Stimulated activated effector memory CD8-positive, alpha-beta T cell treated with anti-CD3 and anti-CD28 coated beads, Interleukin-12 subunit alpha, Interleukin-12 subunit beta, amount 100 ng/mL, for 72 hours (primary cell): ENCODE data around the gene STX12.
A peak's percentile ranks its signal among the peaks of the same experiment; 100 is the strongest.
"Not testable (repeated sequence)": the region's sequence is repeated elsewhere in the genome, so short reads cannot be mapped to it uniquely, and the experiment has no call there.

ENCODE experiments used
- ATAC-seq: fragments of 150-1000 bp; cut with Tn5 transposase; 2 replicates; pipeline ENCODE4 v1.10.0; 2021
- DNase-seq, 2 donors: peaks; one replicate each; pipeline ENCODE4 v3.0.0; 2021 to 2022; ENCODE audit warnings: low spot score in 2 of 2
- H3K27ac Mint-ChIP-seq: one replicate; pipeline ENCODE4 v1.8.0; 2022; ENCODE audit warnings: mild to moderate bottlenecking, mixed read lengths
- H3K36me3 Mint-ChIP-seq: one replicate; pipeline ENCODE4 v1.8.0; 2022; ENCODE audit warnings: mild to moderate bottlenecking, mixed read lengths
- H3K4me1 Mint-ChIP-seq: one replicate; pipeline ENCODE4 v1.8.0; 2022; ENCODE audit warnings: mixed read lengths
- H3K4me3 Mint-ChIP-seq: one replicate; pipeline ENCODE4 v1.8.0; 2022; ENCODE audit warnings: mild to moderate bottlenecking, mixed read lengths
- H3K9me3 Mint-ChIP-seq: one replicate; pipeline ENCODE4 v1.8.0; 2022; ENCODE audit warnings: mixed read lengths

The STX12 gene

DNA sequence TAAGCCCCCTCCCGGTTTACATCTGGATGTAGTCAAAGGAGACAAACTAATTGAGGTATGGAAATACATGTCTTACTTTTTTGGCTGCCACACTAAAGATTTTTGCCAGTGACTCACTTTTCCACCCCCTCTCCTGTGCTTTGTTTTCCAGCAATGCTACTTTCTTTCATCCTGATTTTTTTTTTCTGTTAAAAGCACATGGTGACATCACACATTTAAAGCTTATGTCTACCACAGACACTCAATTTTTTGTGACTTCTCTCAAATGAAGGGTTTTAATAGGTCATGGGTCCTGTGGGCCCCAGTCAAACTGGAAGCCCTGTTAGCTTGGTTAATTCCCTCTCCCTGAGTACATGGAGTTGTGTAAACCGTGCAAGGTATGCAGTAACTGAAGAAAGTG is 59.7 kb downstream of the STX12 start:
- H3K4me3 Mint-ChIP-seq: peak overlapping the region; percentile 96
- DNase-seq: no peak

DNA sequence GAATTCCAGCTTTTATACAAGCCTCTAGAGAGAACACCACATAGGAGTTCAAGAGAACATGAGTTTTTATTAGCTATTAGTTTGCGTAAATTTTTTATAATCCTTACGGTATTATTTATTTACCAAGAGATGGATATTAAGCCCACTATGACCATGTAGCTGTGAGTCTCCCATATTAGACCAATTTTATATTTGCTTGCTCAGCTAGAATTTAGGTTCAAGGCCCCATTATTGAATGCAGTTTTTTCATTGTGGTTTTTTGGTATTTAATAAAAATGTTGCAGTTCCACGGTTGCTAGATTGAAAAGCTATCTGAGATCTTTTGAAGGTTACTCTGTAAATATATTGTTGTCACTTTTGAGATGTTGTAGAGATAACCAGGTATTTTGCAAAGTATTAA is 60.5 kb downstream of the STX12 start:
- H3K9me3 Mint-ChIP-seq: no peaks in the 10 kb centered on the region
- DNase-seq: no peak
- peaks cover 78% of the 10 kb centered on the region for H3K36me3 Mint-ChIP-seq
- no peak overlapping the region for H3K4me3 Mint-ChIP-seq
- ATAC-seq: no peak
- no peak overlapping the region for H3K27ac Mint-ChIP-seq
- peaks cover 23% of the 10 kb centered on the region for H3K4me1 Mint-ChIP-seq

More for the DNA sequence above, 59.7 kb downstream of the STX12 start:
- H3K27ac Mint-ChIP-seq: peak overlapping the region; percentile 98
- no peak for ATAC-seq
- H3K36me3 Mint-ChIP-seq: peaks cover 71% of the 10 kb centered on the region
- H3K4me1 Mint-ChIP-seq: peaks cover 23% of the 10 kb centered on the region
- no peaks in the 10 kb centered on the region for H3K9me3 Mint-ChIP-seq

DNA sequence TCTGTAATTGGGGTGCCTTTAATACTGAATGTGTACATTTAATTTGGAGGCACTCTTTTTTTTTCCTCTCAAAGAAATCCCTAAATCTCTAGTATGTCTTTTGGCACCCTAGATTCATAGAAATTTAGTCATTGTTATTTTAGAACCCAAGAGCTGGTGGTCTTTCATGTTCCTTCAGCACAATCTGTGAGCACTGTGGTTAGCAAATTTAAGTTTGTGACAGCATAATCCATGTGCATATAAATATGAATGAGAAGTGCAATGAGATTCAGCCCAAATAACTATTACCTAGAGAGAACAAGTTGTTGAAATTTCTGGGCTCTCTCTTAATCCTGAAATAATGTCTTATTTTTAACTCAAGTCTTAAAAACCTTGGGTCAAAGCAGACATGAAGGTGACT is 62.0 kb downstream of the STX12 start:
- Mint-ChIP-seq H3K4me3 (no peak overlapping the region), H3K4me1 (peaks cover 23% of the 10 kb centered on the region), H3K27ac (peak overlapping the region; percentile 43), H3K36me3 (peaks cover 94% of the 10 kb centered on the region), H3K9me3 (no peaks in the 10 kb centered on the region)
- DNase-seq (no peak), ATAC-seq (no peak)

DNA sequence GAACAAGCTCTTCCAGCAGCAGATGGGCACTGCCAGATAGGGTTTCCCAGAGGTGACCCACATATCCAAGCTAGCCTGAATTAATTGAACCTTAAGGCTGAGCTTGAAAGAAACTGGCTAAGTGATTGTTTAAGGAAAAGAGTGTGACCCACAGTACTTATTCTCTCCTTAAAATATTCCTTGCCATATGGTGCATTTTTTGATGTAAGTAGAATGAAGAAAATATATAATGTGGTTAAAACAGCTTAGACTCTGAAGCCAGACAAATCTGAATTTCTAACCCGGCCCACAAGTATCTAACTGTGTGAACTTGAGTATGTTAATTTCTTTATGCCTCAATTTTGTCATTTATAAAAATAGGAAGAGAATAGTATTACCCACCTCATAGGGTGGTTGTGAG is 62.5 kb downstream of the STX12 start:
- H3K9me3 Mint-ChIP-seq: no peaks in the 10 kb centered on the region
- no peak for DNase-seq
- H3K4me1 Mint-ChIP-seq: peaks cover 23% of the 10 kb centered on the region
- H3K4me3 Mint-ChIP-seq: no peak overlapping the region
- peaks cover 98% of the 10 kb centered on the region for H3K36me3 Mint-ChIP-seq
- no peak for ATAC-seq
- H3K27ac Mint-ChIP-seq: peak overlapping the region; percentile 43

DNA sequence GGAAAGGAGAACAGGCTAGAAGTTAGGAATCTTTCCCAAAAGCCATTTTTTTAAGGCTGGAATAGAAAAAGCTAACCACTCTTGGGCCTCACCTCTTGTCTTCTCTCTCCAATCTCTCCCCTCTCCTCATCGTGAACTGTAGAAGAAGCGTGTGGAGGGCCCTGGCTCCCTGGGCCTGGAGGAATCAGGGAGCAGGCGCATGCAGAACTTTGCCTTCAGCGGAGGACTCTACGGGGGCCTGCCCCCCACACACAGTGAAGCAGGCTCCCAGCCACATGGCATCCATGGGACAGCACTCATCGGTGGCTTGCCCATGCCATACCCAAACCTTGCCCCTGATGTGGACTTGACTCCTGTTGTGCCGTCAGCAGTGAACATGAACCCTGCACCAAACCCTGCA is 76.9 kb downstream of the STX12 start:
- DNase-seq: no peak
- H3K27ac Mint-ChIP-seq: peak overlapping the region; percentile 75
- no peaks in the 10 kb centered on the region for H3K9me3 Mint-ChIP-seq
- no peak for ATAC-seq
- H3K36me3 Mint-ChIP-seq: peaks cover 69% of the 10 kb centered on the region
- no peak overlapping the region for H3K4me3 Mint-ChIP-seq
- no peaks in the 10 kb centered on the region for H3K4me1 Mint-ChIP-seq

DNA sequence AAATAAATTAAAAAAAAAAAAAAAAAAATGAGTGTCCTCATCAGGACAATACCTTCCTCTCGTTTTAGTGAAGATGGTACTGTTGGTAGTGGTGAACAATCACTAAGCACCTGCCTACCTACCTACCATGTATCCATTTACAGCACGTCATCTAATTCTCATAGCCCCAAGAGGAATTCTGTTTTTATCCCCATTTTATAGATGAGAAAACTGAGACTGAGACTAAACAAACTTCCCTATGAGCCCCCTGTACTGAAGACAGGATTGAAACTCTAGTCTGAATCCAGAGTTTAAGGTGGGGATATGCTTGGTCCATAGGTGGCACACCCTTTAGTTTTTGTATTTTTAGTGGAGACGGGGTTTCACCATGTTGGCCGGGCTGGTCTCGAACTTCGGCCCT is 82.1 kb downstream of the STX12 start:
- Mint-ChIP-seq H3K9me3 (no peaks in the 10 kb centered on the region), H3K4me1 (no peaks in the 10 kb centered on the region), H3K4me3 (no peak overlapping the region), H3K27ac (no peak overlapping the region), H3K36me3 (peaks cover 18% of the 10 kb centered on the region)
- no peak for DNase-seq
- no peak for ATAC-seq

DNA sequence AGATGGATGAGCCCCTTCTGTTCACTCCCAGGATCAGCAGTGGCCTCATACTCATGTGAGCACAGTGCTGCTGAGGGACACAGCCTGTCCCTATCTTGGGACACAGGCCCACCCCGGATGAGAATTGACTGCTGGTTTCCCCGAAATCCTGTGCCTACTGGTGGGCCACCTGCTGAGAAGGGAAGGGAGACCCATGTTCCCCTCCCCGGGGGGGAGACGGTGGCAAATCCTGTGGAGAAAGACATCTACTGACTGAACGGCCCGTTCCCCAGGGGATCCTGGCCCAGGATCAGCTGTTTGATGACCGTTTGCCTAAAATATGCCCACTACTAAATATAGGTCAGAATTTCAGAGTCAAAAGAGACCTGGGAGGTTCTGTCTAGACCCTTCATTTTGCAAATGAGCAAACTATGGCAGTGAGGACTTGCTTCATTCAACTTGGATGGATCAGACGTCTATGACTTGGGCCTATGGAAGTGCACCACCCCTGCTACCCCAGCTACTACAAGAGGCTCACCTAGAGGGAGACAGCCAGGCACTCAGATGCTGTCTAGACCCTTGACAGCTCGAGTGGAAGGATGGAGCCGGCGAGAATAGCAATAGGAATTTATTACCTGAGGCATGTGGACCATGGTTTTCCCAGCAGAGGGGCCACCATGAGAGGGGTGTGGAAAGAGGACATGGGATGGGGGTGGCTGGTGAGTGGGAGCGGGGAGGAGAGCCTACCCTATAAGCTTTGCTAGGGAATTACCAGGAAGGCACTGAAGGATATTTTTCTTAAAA is 83.7 kb downstream of the STX12 start:
- H3K36me3 Mint-ChIP-seq: peaks cover 1% of the 10 kb centered on the region
- H3K4me3 Mint-ChIP-seq: no peak overlapping the region
- no peak for ATAC-seq
- DNase-seq: no peak
- peak overlapping the region; percentile 39 for H3K27ac Mint-ChIP-seq
- no peaks in the 10 kb centered on the region for H3K9me3 Mint-ChIP-seq
- no peaks in the 10 kb centered on the region for H3K4me1 Mint-ChIP-seq

DNA sequence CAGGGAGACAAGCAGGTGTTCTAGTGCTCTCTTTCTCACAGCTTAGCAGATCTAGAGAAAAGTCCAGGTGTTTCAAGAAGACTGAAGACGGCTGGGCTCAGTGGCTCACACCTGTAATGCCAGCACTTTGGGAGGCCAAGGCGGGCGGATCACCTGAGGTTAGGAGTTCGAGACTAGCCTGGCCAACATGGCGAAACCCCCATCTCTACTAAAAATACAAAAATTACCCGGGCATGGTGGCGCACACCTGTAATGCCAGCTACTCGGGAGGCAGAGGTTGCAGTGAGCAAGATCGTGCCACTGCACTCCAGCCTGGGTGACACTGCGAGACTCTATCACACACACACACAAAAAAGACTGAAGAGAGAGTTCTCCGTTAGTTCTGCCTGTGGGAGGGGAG is 84.5 kb downstream of the STX12 start:
- H3K4me3 Mint-ChIP-seq, ATAC-seq, H3K36me3 Mint-ChIP-seq, DNase-seq, H3K4me1 Mint-ChIP-seq, H3K9me3 Mint-ChIP-seq: not testable (repeated sequence)
- H3K27ac Mint-ChIP-seq: peak overlapping the region; percentile 44

DNA sequence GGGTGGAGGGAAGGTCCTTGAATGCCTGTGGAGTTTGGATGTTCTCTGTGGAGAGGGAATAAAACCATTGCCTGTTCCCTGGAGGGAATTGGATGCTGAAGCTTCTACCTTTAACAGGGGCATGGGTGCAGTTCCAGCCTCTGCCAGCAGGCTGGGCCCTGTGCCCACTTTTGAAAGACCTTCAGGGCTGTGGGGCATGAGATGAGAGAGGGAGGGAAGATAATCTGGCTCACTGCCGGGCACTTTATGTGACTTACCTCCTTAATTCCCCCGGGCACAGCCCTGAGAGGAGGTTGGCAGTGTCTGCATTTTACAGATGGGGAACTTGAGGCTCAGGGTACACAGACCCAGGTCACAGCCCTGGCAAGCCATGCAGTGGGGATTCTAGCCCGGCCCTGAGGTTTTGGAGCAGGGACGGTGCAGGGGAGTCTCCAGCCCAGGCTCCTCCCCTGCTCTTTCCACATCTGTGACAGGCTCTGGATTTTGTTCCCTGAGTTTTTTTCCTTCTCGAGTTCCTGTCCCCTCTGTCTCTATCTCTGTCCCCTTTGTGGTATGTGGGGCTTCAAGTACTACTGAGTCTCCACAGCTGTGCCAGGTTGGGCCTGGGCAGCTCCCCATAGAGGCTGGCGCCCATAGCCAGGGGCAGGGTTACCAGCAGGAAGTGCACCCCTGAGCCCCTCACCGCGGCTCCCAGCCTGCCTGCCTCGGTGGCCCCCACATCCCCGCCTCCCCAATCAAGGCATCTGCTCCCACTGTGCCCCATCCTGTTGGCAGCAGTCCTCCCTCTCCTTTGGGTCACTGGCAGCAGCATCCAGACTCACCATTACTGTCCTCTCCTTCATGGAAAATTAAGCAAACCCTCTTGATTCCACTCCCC is 85.3 kb downstream of the STX12 start:
- Mint-ChIP-seq H3K9me3 (no peaks in the 10 kb centered on the region), H3K4me1 (peaks cover 7% of the 10 kb centered on the region), H3K27ac (peak overlapping the region; percentile 44), H3K4me3 (no peak overlapping the region), H3K36me3 (no peaks in the 10 kb centered on the region)
- peak; percentile 77 to 92 for DNase-seq
- peak; percentile 95 for ATAC-seq

DNA sequence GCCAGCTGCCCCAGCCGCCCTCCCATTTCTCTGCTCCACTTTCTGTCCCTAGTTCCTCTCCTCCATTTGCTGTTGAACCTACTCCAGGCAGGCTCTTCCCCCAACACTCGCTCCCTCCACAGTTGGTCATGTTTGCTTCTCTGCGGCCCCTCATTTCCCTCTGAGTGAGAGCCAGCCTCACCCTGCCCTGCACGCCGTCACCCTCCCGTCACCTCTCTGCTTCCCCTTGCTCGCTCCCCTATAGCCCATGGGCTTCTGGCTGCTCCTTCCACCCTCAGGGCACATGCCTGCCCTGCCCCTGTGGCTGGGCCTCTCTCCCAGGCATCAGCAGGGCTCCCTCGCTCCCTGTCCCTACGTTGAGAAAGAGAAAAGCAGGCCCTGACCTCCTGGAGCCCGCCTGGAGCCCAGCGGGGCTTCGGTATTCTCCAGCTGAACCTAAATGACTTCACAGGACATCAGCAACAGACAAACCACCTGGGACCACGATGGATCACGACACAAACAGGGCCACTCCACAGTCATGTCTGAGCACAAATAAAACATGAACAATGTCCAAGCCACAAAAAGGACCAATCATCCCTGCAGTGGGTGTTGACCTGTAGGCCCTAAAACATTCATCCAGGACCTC is 86.0 kb downstream of the STX12 start:
- DNase-seq (no peak), ATAC-seq (no peak)
- no peaks in the 10 kb centered on the region for H3K36me3 Mint-ChIP-seq
- no peaks in the 10 kb centered on the region for H3K9me3 Mint-ChIP-seq
- H3K4me1 Mint-ChIP-seq: peaks cover 10% of the 10 kb centered on the region
- H3K4me3 Mint-ChIP-seq: no peak overlapping the region
- peak overlapping the region; percentile 44 for H3K27ac Mint-ChIP-seq

DNA sequence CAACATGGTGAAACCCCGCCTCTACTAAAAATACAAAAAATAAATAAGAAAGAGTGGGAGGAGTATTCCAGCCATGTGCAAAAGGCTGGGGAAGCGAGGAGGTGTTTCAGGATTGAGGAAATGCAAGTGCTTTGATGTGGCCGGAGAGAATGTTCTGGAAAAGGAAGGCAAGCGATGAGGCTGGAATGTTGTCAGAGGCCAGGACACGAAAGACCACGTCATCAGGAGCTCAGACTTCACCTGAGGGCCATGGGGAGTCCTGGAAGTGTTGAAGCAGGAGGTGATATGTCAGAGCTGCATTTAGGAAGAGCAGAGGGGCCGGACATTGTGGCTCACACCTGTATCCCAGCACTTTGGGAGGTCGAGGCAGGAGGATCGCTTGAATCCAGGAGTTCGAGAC is 88.4 kb downstream of the STX12 start:
- DNase-seq: no peak
- H3K4me1 Mint-ChIP-seq: peaks cover 14% of the 10 kb centered on the region
- no peaks in the 10 kb centered on the region for H3K36me3 Mint-ChIP-seq
- ATAC-seq: no peak
- H3K4me3 Mint-ChIP-seq: no peak overlapping the region
- peak overlapping the region; percentile 77 for H3K27ac Mint-ChIP-seq
- H3K9me3 Mint-ChIP-seq: no peaks in the 10 kb centered on the region

DNA sequence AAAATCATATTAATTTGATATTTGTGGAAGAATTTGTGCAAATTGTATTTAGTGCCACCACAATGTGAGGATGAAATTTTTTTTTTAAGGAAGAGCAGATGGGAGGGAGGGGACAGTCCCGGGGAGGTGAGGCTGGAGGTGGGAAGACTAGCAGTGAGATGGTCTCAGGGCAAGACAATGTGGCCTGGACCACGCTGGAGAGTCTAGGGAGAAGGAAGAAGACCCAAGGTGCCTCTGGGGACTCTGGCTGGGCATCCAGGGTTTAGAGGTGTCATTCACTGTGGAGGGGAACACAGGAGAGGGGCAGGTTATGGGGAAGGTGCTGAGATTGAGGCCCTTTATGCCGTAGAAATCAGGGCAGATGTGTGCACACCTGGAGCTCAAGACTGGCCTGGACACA is 89.0 kb downstream of the STX12 start:
- peak overlapping the region; percentile 77 for H3K27ac Mint-ChIP-seq
- DNase-seq: no peak

DNA sequence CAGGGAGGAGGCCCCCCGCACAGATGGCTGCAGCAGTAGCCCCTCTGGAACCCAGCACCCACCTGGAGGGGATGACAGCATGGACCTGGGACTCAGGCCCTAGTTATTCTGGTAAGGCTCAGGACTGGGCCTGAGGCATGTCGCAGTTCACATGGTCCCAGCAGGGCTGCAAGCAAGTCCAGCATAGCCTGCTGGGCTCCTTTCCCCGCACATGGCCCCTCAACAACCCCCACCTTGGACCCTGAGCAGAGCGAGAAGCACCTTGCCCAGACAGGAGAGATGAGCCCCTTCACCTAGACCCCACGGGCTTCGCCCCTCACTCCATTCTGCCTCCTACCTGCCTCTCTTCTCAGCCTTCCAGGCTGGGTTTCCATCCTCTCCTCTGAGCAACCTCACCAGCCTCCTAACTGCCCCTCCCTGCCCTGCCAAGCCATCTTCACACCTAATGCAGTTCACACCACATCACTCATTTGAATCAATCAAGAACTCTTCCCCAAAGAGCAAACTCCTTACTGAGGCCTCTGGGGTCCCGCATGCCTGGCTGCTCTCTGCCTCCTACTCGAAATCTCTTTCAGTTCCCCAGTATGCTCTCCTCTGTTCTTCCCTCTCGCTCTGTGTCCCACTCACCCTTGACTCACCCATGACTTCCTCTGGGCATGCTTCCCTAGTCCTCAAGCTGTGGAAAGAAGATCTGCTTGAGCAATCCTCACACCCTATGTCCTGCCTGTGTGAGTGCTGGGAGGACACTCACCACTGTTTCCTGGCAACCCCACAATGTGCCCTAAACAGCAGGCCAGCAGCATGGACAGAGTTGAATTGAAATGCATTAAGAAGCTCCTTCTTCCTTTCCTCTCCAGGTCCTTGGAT is 89.9 kb downstream of the STX12 start:
- DNase-seq: no peak
- no peak overlapping the region for H3K4me3 Mint-ChIP-seq
- no peak overlapping the region for H3K27ac Mint-ChIP-seq
- H3K9me3 Mint-ChIP-seq: no peaks in the 10 kb centered on the region
- H3K4me1 Mint-ChIP-seq: peaks cover 14% of the 10 kb centered on the region
- H3K36me3 Mint-ChIP-seq: no peaks in the 10 kb centered on the region
- ATAC-seq: peak; percentile 40

More for the DNA sequence above, 89.0 kb downstream of the STX12 start:
- Mint-ChIP-seq H3K4me3 (no peak overlapping the region), H3K4me1 (peaks cover 14% of the 10 kb centered on the region), H3K9me3 (no peaks in the 10 kb centered on the region), H3K36me3 (no peaks in the 10 kb centered on the region)
- ATAC-seq: no peak

DNA sequence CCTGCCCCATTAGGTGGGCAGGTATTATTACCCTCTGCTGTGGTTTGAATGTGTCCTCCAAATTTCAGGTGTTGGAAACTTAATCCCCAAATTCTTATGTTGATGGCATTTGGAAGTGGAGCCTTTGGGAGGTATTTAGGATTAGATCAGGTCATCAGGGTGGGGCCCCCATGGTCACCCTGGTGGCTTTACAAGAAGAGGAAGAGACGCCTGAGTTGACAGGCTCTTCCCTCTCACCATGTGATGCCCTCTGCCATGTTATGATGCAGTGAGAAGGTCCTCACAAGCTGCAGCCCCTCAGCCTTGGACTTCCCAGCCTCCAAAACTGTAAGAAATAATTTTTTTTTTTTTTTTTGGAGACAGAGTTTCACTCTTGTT is 90.5 kb downstream of the STX12 start:
- Mint-ChIP-seq H3K9me3 (no peaks in the 10 kb centered on the region), H3K27ac (no peak overlapping the region), H3K36me3 (no peaks in the 10 kb centered on the region), H3K4me3 (no peak overlapping the region), H3K4me1 (peaks cover 14% of the 10 kb centered on the region)
- no peak for DNase-seq
- no peak for ATAC-seq
